Measurements from ENCODE around the gene FASLG. TPM values are rescaled to one million over a fixed set of nuclear protein-coding genes. Genes with fewer than 3 reads are reported as not detected.

Gene FASLG
- total RNA-seq, 1 donor from 2014 or later = 1.2 TPM

GRCh38 chr1:172637522-172637921, 21.4 kb upstream of the FASLG start:
- no peak overlapping the region for H3K27ac ChIP-seq

GRCh38 chr1:172638249-172638648, 20.7 kb upstream of the FASLG start:
- ATAC-seq = no peak
- peaks cover 7% of the 10 kb centered on the region for H3K4me1 ChIP-seq
- H3K4me3 ChIP-seq = no peak overlapping the region
- no peak for TF ChIP-seq CTCF (IDR thresholded peaks at IDR 0.05)
- H3K27ac ChIP-seq = no peak overlapping the region
- intact Hi-C loops (cut with DNase I) = no loop called here
- no peaks in the 10 kb centered on the region for H3K27me3 ChIP-seq (ENCODE audit: low read depth)
- DNase-seq = no peak
- no peaks in the 10 kb centered on the region for H3K9me3 ChIP-seq
- no peaks in the 10 kb centered on the region for H3K36me3 ChIP-seq

More at GRCh38 chr1:172637522-172637921, 21.4 kb upstream of the FASLG start:
- no peak for ATAC-seq
- Histone ChIP-seq H3K9me3 (no peaks in the 10 kb centered on the region), H3K36me3 (no peaks in the 10 kb centered on the region), H3K27me3 (ENCODE audit: low read depth) (no peaks in the 10 kb centered on the region), H3K4me3 (no peak overlapping the region), H3K4me1 (peaks cover 5% of the 10 kb centered on the region)
- DNase-seq = no peak
- TF ChIP-seq CTCF (IDR thresholded peaks at IDR 0.05) = no peak
- intact Hi-C loops (cut with DNase I) = no loop called here

- TF ChIP-seq CTCF (IDR thresholded peaks at IDR 0.05) = no peak
- no peak overlapping the region for H3K27ac ChIP-seq
- H3K9me3 ChIP-seq = no peaks in the 10 kb centered on the region
- ATAC-seq = peak; percentile 46 to 50
- no peak for DNase-seq
- no peak overlapping the region for H3K4me3 ChIP-seq
- H3K27me3 ChIP-seq (ENCODE audit: low read depth) = no peaks in the 10 kb centered on the region
- no peaks in the 10 kb centered on the region for H3K36me3 ChIP-seq
- intact Hi-C loops (cut with DNase I) = no loop called here
- peaks cover 9% of the 10 kb centered on the region for H3K4me1 ChIP-seq
These were observed 19.7 kb upstream of the FASLG start for GRCh38 chr1:172638885-172639831.

GRCh38 chr1:172640111-172640510, 18.8 kb upstream of the FASLG start:
- no peaks in the 10 kb centered on the region for H3K36me3 ChIP-seq
- H3K27ac ChIP-seq = no peak overlapping the region
- intact Hi-C loops (cut with DNase I) = no loop called here
- H3K27me3 ChIP-seq (ENCODE audit: low read depth) = no peaks in the 10 kb centered on the region
- no peak for ATAC-seq
- DNase-seq = no peak
- peaks cover 9% of the 10 kb centered on the region for H3K4me1 ChIP-seq
- no peaks in the 10 kb centered on the region for H3K9me3 ChIP-seq
- no peak for TF ChIP-seq CTCF (IDR thresholded peaks at IDR 0.05)
- no peak overlapping the region for H3K4me3 ChIP-seq

GRCh38 chr1:172641492-172641891, 17.4 kb upstream of the FASLG start:
- H3K4me3 ChIP-seq = no peak overlapping the region
- peaks cover 9% of the 10 kb centered on the region for H3K4me1 ChIP-seq
- no peaks in the 10 kb centered on the region for H3K9me3 ChIP-seq
- DNase-seq = no peak
- ATAC-seq = no peak
- no peaks in the 10 kb centered on the region for H3K27me3 ChIP-seq (ENCODE audit: low read depth)
- no peak overlapping the region for H3K27ac ChIP-seq
- intact Hi-C loops (cut with DNase I) = no loop called here
- no peak for TF ChIP-seq CTCF (IDR thresholded peaks at IDR 0.05)
- no peaks in the 10 kb centered on the region for H3K36me3 ChIP-seq

Data from lower lobe of right lung (tissue), 2 donors.